NCI-H460 (cell line): Measurements from ENCODE around the gene UBE2Q1. TPM values are rescaled to one million over a fixed set of nuclear protein-coding genes. Genes with fewer than 3 reads are reported as not detected.
A peak's percentile ranks its signal among the peaks of the same experiment; 100 is the strongest.

ENCODE experiments used
- DNase-seq: peaks from one replicate; pipeline ENCODE4 v3.0.0-alpha.2; 2016; ENCODE audit warnings: low read depth; ENCODE audit errors: extremely low read depth
- polyA plus RNA-seq: library from polyadenylated mRNA; depleted of rRNA; stranded (reverse); fragments of >200 nt; gene quantifications from 2 replicates; pipeline ENCODE4 v1.2.3, GENCODE V29; 2014; cell fraction: nucleus; rRNA removed
- total RNA-seq: library from RNA; depleted of rRNA; stranded (reverse); fragments of >200 nt; shearing (Covaris generic); gene quantifications from 2 replicates; pipeline ENCODE4 v1.2.3, GENCODE V29; 2014; rRNA removed

Gene UBE2Q1
- 50.3 and 54.4 TPM in 2 replicates for total RNA-seq
- 40.3 and 66.4 TPM in 2 replicates for polyA plus RNA-seq

- no peak for DNase-seq
Observed at GRCh38 chr1:154557939-154558719, at the start of gene UBE2Q1. Gene UBE2Q1, minus strand, starts transcription at chr1:154558662. Its CDS starts 109 bp downstream, at chr1:154558553.

GRCh38 chr1:154607609-154608396 lies 49.3 kb upstream of the UBE2Q1 start, which contains the start of gene ADAR:
Gene ADAR, minus strand, starts transcription at chr1:154608186. Its CDS starts 180 bp downstream, at chr1:154608006.
- peak; percentile 94 for DNase-seq

GRCh38 chr1:154607106-154607608 lies 48.7 kb upstream of the UBE2Q1 start:
- no peak for DNase-seq

GRCh38 chr1:154605534-154605933 lies 47.1 kb upstream of the UBE2Q1 start:
- no peak for DNase-seq

GRCh38 chr1:154603317-154603716 lies 44.9 kb upstream of the UBE2Q1 start:
- DNase-seq: no peak

GRCh38 chr1:154599658-154600057 lies 41.2 kb upstream of the UBE2Q1 start:
- no peak for DNase-seq

GRCh38 chr1:154598871-154599635 lies 40.6 kb upstream of the UBE2Q1 start:
- no peak for DNase-seq

GRCh38 chr1:154595621-154596020 lies 37.2 kb upstream of the UBE2Q1 start:
- DNase-seq: no peak

GRCh38 chr1:154594811-154595210 lies 36.3 kb upstream of the UBE2Q1 start:
- no peak for DNase-seq

- DNase-seq: no peak
Observed at GRCh38 chr1:154593390-154593789, 34.9 kb upstream of the UBE2Q1 start.

- no peak for DNase-seq
Observed at GRCh38 chr1:154591206-154591605, 32.7 kb upstream of the UBE2Q1 start.

- no peak for DNase-seq
Observed at GRCh38 chr1:154590756-154591155, 32.3 kb upstream of the UBE2Q1 start.

- no peak for DNase-seq
Observed at GRCh38 chr1:154589780-154590179, 31.3 kb upstream of the UBE2Q1 start.

GRCh38 chr1:154586641-154587040 lies 28.2 kb upstream of the UBE2Q1 start:
- no peak for DNase-seq

- DNase-seq: no peak
Observed at GRCh38 chr1:154586231-154586630, 27.8 kb upstream of the UBE2Q1 start.

GRCh38 chr1:154584267-154584994 lies 26.0 kb upstream of the UBE2Q1 start:
- DNase-seq: no peak

GRCh38 chr1:154583773-154584172 lies 25.3 kb upstream of the UBE2Q1 start:
- DNase-seq: no peak

- no peak for DNase-seq
Observed at GRCh38 chr1:154582885-154583284, 24.4 kb upstream of the UBE2Q1 start.

- no peak for DNase-seq
Observed at GRCh38 chr1:154581766-154582165, 23.3 kb upstream of the UBE2Q1 start.

- DNase-seq: no peak
Observed at GRCh38 chr1:154579374-154579773, 20.9 kb upstream of the UBE2Q1 start.
